MCF 10A (cell line): ENCODE results near the gene MCL1. TPM values are rescaled to one million over a fixed set of nuclear protein-coding genes. Genes with fewer than 3 reads are reported as not detected.
A peak's percentile ranks its signal among the peaks of the same experiment; 100 is the strongest.

Source experiments
- BruUV-seq: library from RNA; stranded (reverse); fragments of 400-500 nt; replicated peaks from 2 replicates; lab custom pipeline; 2021; lab: Mats Ljungman, UMichigan
- CTCF ChIA-PET: fragments of 300-600 bp; sonication (Branson Sonifier 250); formaldehyde crosslinking; extraction: SDS; loops from one replicate; lab custom pipeline; 2021; ENCODE audit warnings: antibody characterized with exemption, inconsistent platforms; lab: Yijun Ruan, JAX
- POLR2A ChIA-PET: fragments of 300-600, 350-650 bp; sonication (Branson Sonifier 250); formaldehyde crosslinking; extraction: SDS; loops from one replicate; lab custom pipeline; 2020; ENCODE audit warnings: antibody characterized with exemption, inconsistent platforms; lab: Yijun Ruan, JAX
- DNase-seq: peaks from one replicate; pipeline ENCODE4 v3.0.0-alpha.2; 2018; ENCODE audit not compliant: unreplicated experiment
- H3K27ac Mint-ChIP-seq: one replicate; pipeline ENCODE4 v1.8.0; 2022; ENCODE audit warnings: mild to moderate bottlenecking, low read depth, mixed read lengths; ENCODE audit not compliant: unreplicated experiment
- H3K27me3 Mint-ChIP-seq: one replicate; pipeline ENCODE4 v1.8.0; 2022; ENCODE audit warnings: mixed read lengths; ENCODE audit not compliant: insufficient read depth, unreplicated experiment
- H3K36me3 Mint-ChIP-seq: one replicate; pipeline ENCODE4 v1.8.0; 2022; ENCODE audit warnings: mild to moderate bottlenecking, moderate library complexity, mixed read lengths; ENCODE audit not compliant: insufficient read depth, unreplicated experiment
- H3K4me1 Mint-ChIP-seq: one replicate; pipeline ENCODE4 v1.8.0; 2022; ENCODE audit warnings: mixed read lengths; ENCODE audit not compliant: insufficient read depth, unreplicated experiment
- H3K4me3 Mint-ChIP-seq: one replicate; pipeline ENCODE4 v1.8.0; 2022; ENCODE audit warnings: mild to moderate bottlenecking, moderate library complexity, mixed read lengths; ENCODE audit not compliant: unreplicated experiment
- H3K9me3 Mint-ChIP-seq: one replicate; pipeline ENCODE4 v1.8.0; 2022; ENCODE audit warnings: mixed read lengths; ENCODE audit not compliant: unreplicated experiment
- CTCF ChIP-seq: fragments of 200-600 bp; IDR thresholded peaks from one replicate; pipeline ENCODE4 v1.8.0; 2022; ENCODE audit warnings: antibody characterized with exemption, mild to moderate bottlenecking; ENCODE audit not compliant: unreplicated experiment
- intact Hi-C: fragments of 100-400 bp; cut with micrococcal nuclease; formaldehyde crosslinking; loops from 2 replicates; pipeline ENCODE4 v1.14.1; 2022
- total RNA-seq: library from RNA; stranded (reverse); gene quantifications from 2 replicates; pipeline ENCODE4 v1.2.3, GENCODE V29; 2022

The MCL1 gene
- total RNA-seq, 1 experiment from 2014 or later: 624 TPM

GRCh38 chr1:150563340-150564038 lies 15.9 kb downstream of the MCL1 start:
- Mint-ChIP-seq H3K4me1 (peaks cover 66% of the 10 kb centered on the region), H3K27ac (peak overlapping the region; percentile 99), H3K4me3 (peak overlapping the region; percentile 74), H3K9me3 (no peaks in the 10 kb centered on the region), H3K36me3 (peaks cover 51% of the 10 kb centered on the region), H3K27me3 (no peaks in the 10 kb centered on the region)
- ChIA-PET CTCF (interaction anchor here (0.5 to 9.8 kb wide), 12 partner anchors 12 to 304 kb away, joined by 3 to 245 read pairs (median 4); partner anchors contain the start of genes GOLPH3L and MCL1), POLR2A (interaction anchor here (0.5 to 27.7 kb wide), 23 partner anchors 5 to 836 kb away, joined by 3 to 1801 read pairs (median 4); partner anchors contain the start of genes ADAMTSL4, APH1A, ARNT and ENSA)
- DNase-seq: peak; percentile 89
- BruUV-seq: no TSS peak
- intact Hi-C loops: loop anchor here (5.0 kb wide), 3 partner anchors 306 to 499 kb away; partner anchors contain the start of genes CA14, MINDY1, MLLT11 and PRUNE1
- no peak for TF ChIP-seq CTCF

GRCh38 chr1:150562446-150563339 lies 16.7 kb downstream of the MCL1 start:
- no peaks in the 10 kb centered on the region for H3K9me3 Mint-ChIP-seq
- ChIA-PET POLR2A (interaction anchor here (0.5 to 27.7 kb wide), 31 partner anchors 4 to 837 kb away, joined by 3 to 1801 read pairs (median 4); partner anchors contain the start of genes ADAMTSL4, ENSA, FALEC and GOLPH3L), CTCF (interaction anchor here (0.5 to 9.8 kb wide), 16 partner anchors 13 to 465 kb away, joined by 3 to 245 read pairs (median 4); partner anchors contain the start of genes ADAMTSL4, ENSA and MCL1)
- H3K4me1 Mint-ChIP-seq: peaks cover 58% of the 10 kb centered on the region
- peak; percentile 65 for DNase-seq
- H3K27ac Mint-ChIP-seq: peak overlapping the region; percentile 99
- H3K27me3 Mint-ChIP-seq: no peaks in the 10 kb centered on the region
- H3K4me3 Mint-ChIP-seq: peak overlapping the region; percentile 74
- H3K36me3 Mint-ChIP-seq: peaks cover 51% of the 10 kb centered on the region
- no peak for TF ChIP-seq CTCF
- intact Hi-C loops: loop anchor here (5.0 kb wide), 3 partner anchors 305 to 500 kb away; partner anchors contain the start of genes CA14, MINDY1, MLLT11 and PRUNE1
- no TSS peak for BruUV-seq

DNA sequence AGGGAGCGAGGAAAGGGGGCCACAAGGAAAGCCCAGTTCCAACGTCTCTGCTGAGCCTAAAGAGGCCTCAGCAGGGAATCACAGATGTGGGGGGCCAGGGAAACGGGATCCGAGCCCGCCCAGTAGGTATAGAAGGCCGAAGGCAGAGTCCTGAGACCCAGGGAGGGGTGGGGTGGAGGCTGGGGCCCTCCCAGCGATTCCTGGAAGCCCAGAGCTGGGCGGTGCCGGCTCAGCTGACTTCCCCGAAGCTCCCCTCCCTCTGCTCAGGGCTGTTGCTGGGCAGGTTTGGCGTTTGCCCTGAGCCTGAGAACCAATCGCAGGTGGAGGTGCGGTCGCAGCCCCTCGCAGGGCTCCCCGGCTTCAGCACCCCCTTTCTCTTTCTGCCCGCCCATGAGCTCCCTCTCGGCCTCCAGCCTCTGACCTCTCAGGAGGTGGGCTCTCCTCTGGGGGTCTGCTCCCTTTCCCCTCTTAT lies 17.4 kb downstream of the MCL1 start:
- DNase-seq: peak; percentile 98
- ChIA-PET POLR2A (interaction anchor here (0.5 to 27.7 kb wide), 30 partner anchors 3 to 810 kb away, joined by 3 to 1801 read pairs (median 4); partner anchors contain the start of genes ADAMTSL4, CIART, ENSA and FALEC), CTCF (interaction anchor here (0.6 to 9.8 kb wide), 20 partner anchors 12 to 465 kb away, joined by 3 to 245 read pairs (median 8); partner anchors contain the start of genes ADAMTSL4, CTSK, ENSA and MCL1)
- BruUV-seq: no TSS peak
- H3K9me3 Mint-ChIP-seq: no peaks in the 10 kb centered on the region
- intact Hi-C loops: loop anchor here (1.0 to 5.0 kb wide), 10 partner anchors 17 to 500 kb away; partner anchors contain the start of genes CA14, GOLPH3L, MCL1 and MINDY1
- H3K4me3 Mint-ChIP-seq: peak overlapping the region; percentile 74
- peaks cover 46% of the 10 kb centered on the region for H3K36me3 Mint-ChIP-seq
- peak overlapping the region; percentile 99 for H3K27ac Mint-ChIP-seq
- H3K27me3 Mint-ChIP-seq: no peaks in the 10 kb centered on the region
- no peak for TF ChIP-seq CTCF
- H3K4me1 Mint-ChIP-seq: peaks cover 52% of the 10 kb centered on the region
